Erythroblast (primary cell): ENCODE results near the gene LIPG.
"Not testable (repeated sequence)": the region's sequence is repeated elsewhere in the genome, so short reads cannot be mapped to it uniquely, and the experiment has no call there.

Experiments
- GATA1 ChIP-seq: IDR thresholded peaks from 2 replicates; pipeline ENCODE4 v1.6.1; 2011; ENCODE audit warnings: low read depth, mild to moderate bottlenecking, control low read depth, low read length, moderate library complexity
- POLR2A ChIP-seq: IDR thresholded peaks from 2 replicates; pipeline ENCODE4 v1.6.1; 2011; ENCODE audit warnings: mild to moderate bottlenecking, low read length

- TF ChIP-seq POLR2A, GATA1: not testable (repeated sequence)
These were observed 49.0 kb upstream of the LIPG start for GRCh38 chr18:49512876-49513275.
